OCI-LY7 (cell line): Measurements from ENCODE around the gene FCN1. TPM values are rescaled to one million over a fixed set of nuclear protein-coding genes. Genes with fewer than 3 reads are reported as not detected.

ENCODE experiments used
- BruUV-seq: library from RNA; stranded (reverse); fragments of 400-500 nt; replicated peaks from 2 replicates; lab custom pipeline; 2021; lab: Mats Ljungman, UMichigan
- CTCF ChIA-PET: fragments of 300-600 bp; sonication (Branson Sonifier 250); formaldehyde crosslinking; loops from one replicate; lab custom pipeline; 2022; ENCODE audit warnings: antibody characterized with exemption; ENCODE audit not compliant: unreplicated experiment; lab: Charles Lee
- POLR2A ChIA-PET: fragments of 300-600 bp; sonication (Branson Sonifier 250); formaldehyde crosslinking; loops from one replicate; lab custom pipeline; 2022; ENCODE audit warnings: antibody characterized with exemption; lab: Charles Lee
- DNase-seq: peaks from one replicate; pipeline ENCODE4 v3.0.0-alpha.2; 2015; ENCODE audit warnings: low spot score
- H2AFZ ChIP-seq: fragments of 200-600 bp; sonication (generic), shearing (Covaris generic); 2 replicates; pipeline ENCODE4 v1.6.1; 2014; ENCODE audit warnings: mild to moderate bottlenecking, antibody characterized with exemption, low read length, moderate library complexity
- H3K27ac ChIP-seq: fragments of 200-600 bp; sonication (generic); 2 replicates; pipeline ENCODE4 v1.5.1; 2014; ENCODE audit warnings: mixed run types, low read depth, mild to moderate bottlenecking, moderate library complexity, low read length, inconsistent platforms; ENCODE audit not compliant: poor library complexity, severe bottlenecking
- H3K36me3 ChIP-seq: fragments of 200-600 bp; sonication (generic); 2 replicates; pipeline ENCODE4 v1.6.1; 2014; ENCODE audit warnings: mild to moderate bottlenecking, antibody characterized with exemption, low read length, moderate library complexity, mixed read lengths; ENCODE audit not compliant: insufficient read depth
- H3K4me1 ChIP-seq: fragments of 200-600 bp; sonication (generic); 2 replicates; pipeline ENCODE4 v1.5.1; 2014; ENCODE audit warnings: mild to moderate bottlenecking, low read length; ENCODE audit not compliant: insufficient read depth, poor library complexity, severe bottlenecking
- H3K4me2 ChIP-seq: fragments of 200-600 bp; sonication (generic); 2 replicates; pipeline ENCODE4 v1.6.1; 2014; ENCODE audit warnings: mild to moderate bottlenecking, low read length
- H3K4me3 ChIP-seq: fragments of 200-600 bp; sonication (generic); 2 replicates; pipeline ENCODE4 v1.5.1; 2014; ENCODE audit warnings: mild to moderate bottlenecking, low read depth, low read length; ENCODE audit not compliant: poor library complexity, severe bottlenecking
- H3K79me2 ChIP-seq: fragments of 200-600 bp; sonication (generic); 2 replicates; pipeline ENCODE4 v1.6.1; 2016; ENCODE audit warnings: low read depth, mild to moderate bottlenecking, low read length, moderate library complexity, mixed read lengths; ENCODE audit not compliant: insufficient read depth
- H3K9me2 ChIP-seq: fragments of 200-600 bp; sonication (generic); 2 replicates; pipeline ENCODE4 v1.6.1; 2016; ENCODE audit warnings: mild to moderate bottlenecking, low read length, mixed read lengths; ENCODE audit not compliant: insufficient read depth
- H3K9me3 ChIP-seq: fragments of 200-600 bp; sonication (generic); 2 replicates; pipeline ENCODE4 v1.6.1; 2014; ENCODE audit warnings: mild to moderate bottlenecking, mixed run types, low read length, mixed read lengths
- H4K20me1 ChIP-seq: fragments of 200-600 bp; sonication (generic); 2 replicates; pipeline ENCODE4 v1.6.1; 2014; ENCODE audit warnings: mild to moderate bottlenecking, antibody characterized with exemption, low read length, moderate library complexity, mixed read lengths; ENCODE audit not compliant: insufficient read depth
- EZH2phosphoT487 ChIP-seq: fragments of 200-600 bp; sonication (generic); IDR thresholded peaks from 2 replicates; pipeline ENCODE4 v1.6.1; 2018; ENCODE audit warnings: low read depth, borderline replicate concordance, mild to moderate bottlenecking, mixed run types, antibody characterized with exemption, low read length, moderate library complexity, mixed read lengths
- intact Hi-C: fragments of 100-400 bp; cut with micrococcal nuclease; formaldehyde crosslinking; loops from one replicate; pipeline ENCODE4 v1.10.0; 2022; ENCODE audit not compliant: unreplicated experiment
- total RNA-seq, 2 experiments: library from RNA; depleted of rRNA in 1 of 2; stranded (reverse); fragments of >200 nt in 1 of 2; shearing (Covaris generic) in 1 of 2; gene quantifications; 2 replicates each; pipeline ENCODE4 v1.2.3, GENCODE V29; 2014 to 2022
- TF ChIP-seq, protein P1 (sequence below): fragments of 200-600 bp; sonication (generic); conservative IDR thresholded peaks from 2 replicates; pipeline ENCODE4 v1.5.1; 2014; ENCODE audit warnings: mild to moderate bottlenecking, antibody characterized with exemption, low read length, moderate library complexity, mixed read lengths

FCN1 gene
- total RNA-seq, 2 experiments from 2014 or later: 0.19 to 0.30 TPM

DNA sequence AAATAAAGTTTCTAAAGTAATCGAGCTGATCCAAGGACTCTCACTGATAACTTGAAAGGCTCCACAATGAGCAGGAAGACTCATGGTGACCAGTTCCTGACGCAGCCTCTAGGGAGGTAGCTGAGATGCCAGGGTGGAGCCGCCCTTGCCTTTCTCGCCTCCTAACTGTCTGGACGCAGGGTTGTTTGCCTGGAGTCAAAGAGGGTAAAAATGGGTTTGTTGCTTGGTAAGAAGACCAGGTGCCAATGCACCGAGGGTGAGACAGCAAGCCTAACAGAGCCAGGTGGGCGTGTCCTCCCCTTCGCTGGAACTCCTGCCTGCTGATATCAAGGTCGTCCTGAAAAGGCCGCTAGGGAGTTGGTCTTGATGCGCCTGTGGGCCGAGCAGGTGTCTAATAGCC lies 48.6 kb upstream of the FCN1 start:
- Histone ChIP-seq H4K20me1 (no peaks in the 10 kb centered on the region), H2AFZ (no peak overlapping the region), H3K4me1 (peaks cover 10% of the 10 kb centered on the region), H3K79me2 (no peaks in the 10 kb centered on the region), H3K27ac (no peak overlapping the region), H3K4me2 (no peak overlapping the region), H3K36me3 (no peaks in the 10 kb centered on the region), H3K9me2 (no peaks in the 10 kb centered on the region), H3K9me3 (no peaks in the 10 kb centered on the region), H3K4me3 (no peak overlapping the region)
- POLR2A ChIA-PET: no interaction called here
- no peak for TF ChIP-seq EZH2phosphoT487
- TF ChIP-seq, protein P1, sequence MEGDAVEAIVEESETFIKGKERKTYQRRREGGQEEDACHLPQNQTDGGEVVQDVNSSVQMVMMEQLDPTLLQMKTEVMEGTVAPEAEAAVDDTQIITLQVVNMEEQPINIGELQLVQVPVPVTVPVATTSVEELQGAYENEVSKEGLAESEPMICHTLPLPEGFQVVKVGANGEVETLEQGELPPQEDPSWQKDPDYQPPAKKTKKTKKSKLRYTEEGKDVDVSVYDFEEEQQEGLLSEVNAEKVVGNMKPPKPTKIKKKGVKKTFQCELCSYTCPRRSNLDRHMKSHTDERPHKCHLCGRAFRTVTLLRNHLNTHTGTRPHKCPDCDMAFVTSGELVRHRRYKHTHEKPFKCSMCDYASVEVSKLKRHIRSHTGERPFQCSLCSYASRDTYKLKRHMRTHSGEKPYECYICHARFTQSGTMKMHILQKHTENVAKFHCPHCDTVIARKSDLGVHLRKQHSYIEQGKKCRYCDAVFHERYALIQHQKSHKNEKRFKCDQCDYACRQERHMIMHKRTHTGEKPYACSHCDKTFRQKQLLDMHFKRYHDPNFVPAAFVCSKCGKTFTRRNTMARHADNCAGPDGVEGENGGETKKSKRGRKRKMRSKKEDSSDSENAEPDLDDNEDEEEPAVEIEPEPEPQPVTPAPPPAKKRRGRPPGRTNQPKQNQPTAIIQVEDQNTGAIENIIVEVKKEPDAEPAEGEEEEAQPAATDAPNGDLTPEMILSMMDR: no peak
- BruUV-seq: no TSS peak
- intact Hi-C loops: no loop called here
- DNase-seq: no peak
- CTCF ChIA-PET: no interaction called here

DNA sequence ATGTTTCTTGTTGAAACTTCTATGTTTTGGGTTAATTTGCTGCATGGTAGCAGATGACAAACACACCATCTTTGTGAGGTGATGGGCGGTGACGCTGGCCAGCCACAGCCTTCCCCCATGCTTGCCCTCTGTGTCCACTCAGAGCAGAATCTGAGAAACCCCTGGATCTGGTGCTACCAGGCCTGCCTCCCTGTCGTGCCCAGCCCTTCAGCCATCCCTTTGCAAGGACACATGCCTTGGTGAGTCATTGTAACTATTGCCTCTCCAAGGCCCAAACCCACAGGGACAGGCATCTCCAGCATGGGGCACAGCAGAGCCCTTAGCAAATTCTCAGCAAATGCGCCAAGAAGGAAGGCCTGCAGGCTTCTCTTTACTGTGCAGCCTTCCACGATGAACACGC lies 48.1 kb upstream of the FCN1 start:
- no peak overlapping the region for H2AFZ ChIP-seq
- CTCF ChIA-PET: no interaction called here
- no peak overlapping the region for H3K27ac ChIP-seq
- no peak overlapping the region for H3K4me2 ChIP-seq
- peaks cover 10% of the 10 kb centered on the region for H3K4me1 ChIP-seq
- H3K4me3 ChIP-seq: no peak overlapping the region
- no peaks in the 10 kb centered on the region for H4K20me1 ChIP-seq
- no peaks in the 10 kb centered on the region for H3K36me3 ChIP-seq
- H3K9me2 ChIP-seq: no peaks in the 10 kb centered on the region
- no peaks in the 10 kb centered on the region for H3K9me3 ChIP-seq
- DNase-seq: no peak
- no peaks in the 10 kb centered on the region for H3K79me2 ChIP-seq
- POLR2A ChIA-PET: no interaction called here
- BruUV-seq: no TSS peak
- no peak for TF ChIP-seq EZH2phosphoT487
- TF ChIP-seq, protein P1: no peak
- intact Hi-C loops: no loop called here

DNA sequence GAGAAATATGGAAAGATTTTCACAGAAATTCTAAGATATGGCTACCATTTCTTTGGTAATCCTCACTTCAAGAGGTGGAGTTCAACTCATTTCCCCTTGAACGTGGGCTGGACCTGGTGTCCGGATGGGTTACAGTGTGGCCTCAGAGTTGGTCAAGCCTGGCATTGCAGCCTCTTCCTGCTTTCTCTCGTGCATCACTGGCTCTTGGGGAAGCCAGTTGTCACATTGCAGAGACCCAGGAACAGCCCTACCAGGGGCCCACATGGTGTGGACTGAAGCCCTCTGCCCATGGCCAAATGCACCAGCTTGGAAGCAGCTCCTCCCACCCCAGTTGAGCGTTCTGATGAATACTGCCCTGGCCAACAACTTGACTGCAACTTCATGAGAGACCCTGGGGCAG lies 47.7 kb upstream of the FCN1 start:
- no peak overlapping the region for H2AFZ ChIP-seq
- peaks cover 10% of the 10 kb centered on the region for H3K4me1 ChIP-seq
- H3K27ac ChIP-seq: no peak overlapping the region
- no peaks in the 10 kb centered on the region for H4K20me1 ChIP-seq
- ChIA-PET CTCF (no interaction called here), POLR2A (no interaction called here)
- no peak for DNase-seq
- H3K4me3 ChIP-seq: no peak overlapping the region
- H3K9me3 ChIP-seq: no peaks in the 10 kb centered on the region
- TF ChIP-seq, protein P1: no peak
- TF ChIP-seq EZH2phosphoT487: no peak
- intact Hi-C loops: no loop called here
- H3K36me3 ChIP-seq: no peaks in the 10 kb centered on the region
- no TSS peak for BruUV-seq
- H3K4me2 ChIP-seq: no peak overlapping the region
- no peaks in the 10 kb centered on the region for H3K9me2 ChIP-seq
- no peaks in the 10 kb centered on the region for H3K79me2 ChIP-seq
